ENCODE measurements around the gene MKRN2OS. TPM values are rescaled to one million over a fixed set of nuclear protein-coding genes. Genes with fewer than 3 reads are reported as not detected.

Gene MKRN2OS
- polyA plus RNA-seq, 1 donor (not counting 4 experiments of a cell fraction or from before 2014, with no cell fraction given), result 4.0 TPM

GRCh38 chr3:12518261-12519028 lies 26.9 kb downstream of the MKRN2OS start:
- Histone ChIP-seq H3K36me3 (ENCODE audit: control insufficient read depth in 2 of 2, extremely low read depth in 1 of 2, insufficient read depth in 2 of 2, low read length in 2 of 2) (peaks cover 5 to 11% of the 10 kb centered on the region in 2 experiments), H3K27ac (ENCODE audit: control insufficient read depth, insufficient read depth, low read length) (no peak overlapping the region), H3K4me3 (ENCODE audit: control insufficient read depth in 2 of 3, extremely low read depth in 1 of 3, insufficient read depth in 2 of 3, low read depth in 1 of 3, low read length in 3 of 3) (no peak overlapping the region), H3K9ac (ENCODE audit: control insufficient read depth, extremely low read depth, insufficient read depth, low read length) (no peak overlapping the region), H4K20me1 (ENCODE audit: control insufficient read depth, extremely low read depth, insufficient read depth, low read length) (no peaks in the 10 kb centered on the region), H3K4me1 (ENCODE audit: control insufficient read depth, extremely low read depth, insufficient read depth, low read length) (no peaks in the 10 kb centered on the region), H3K9me1 (ENCODE audit: control insufficient read depth, extremely low read depth, insufficient read depth, low read length) (peaks cover 2% of the 10 kb centered on the region), H3K79me2 (ENCODE audit: control insufficient read depth, insufficient read depth, low read length) (no peaks in the 10 kb centered on the region), H3K9me3 (ENCODE audit: control insufficient read depth, low read depth, low read length) (no peaks in the 10 kb centered on the region), H2AFZ (ENCODE audit: control insufficient read depth, low read length) (no peak overlapping the region), H3K4me2 (ENCODE audit: control insufficient read depth, extremely low read depth, insufficient read depth, low read depth, low read length) (no peak overlapping the region), H3K27me3 (ENCODE audit: control insufficient read depth, extremely low read depth, insufficient read depth, low read length) (no peaks in the 10 kb centered on the region)
- no peak for DNase-seq (ENCODE audit: low read depth, low spot score)
- TF ChIP-seq CTCF (optimal IDR thresholded peaks at IDR 0.05 in 1 of 3, IDR thresholded peaks at IDR 0.05 in 1 of 3, conservative IDR thresholded peaks at IDR 0.05 in 1 of 3; ENCODE audit: extremely low read depth in 1 of 3, insufficient read depth in 2 of 3, low read length in 3 of 3) (no peak), EZH2 (IDR thresholded peaks at IDR 0.05; ENCODE audit: low read length) (no peak)
- no peak for FAIRE-seq
- dilution Hi-C loops (cut with MboI; ENCODE audit: extremely low pct_ligation_motif_present, low sequenced_read_pairs), result no loop called here

- no peak for DNase-seq (ENCODE audit: low read depth, low spot score)
- H3K9me3 ChIP-seq (ENCODE audit: control insufficient read depth, low read depth, low read length), result no peaks in the 10 kb centered on the region
- H3K9ac ChIP-seq (ENCODE audit: control insufficient read depth, extremely low read depth, insufficient read depth, low read length), result no peak overlapping the region
- H3K27me3 ChIP-seq (ENCODE audit: control insufficient read depth, extremely low read depth, insufficient read depth, low read length), result no peaks in the 10 kb centered on the region
- peaks cover 2 to 3% of the 10 kb centered on the region in 2 experiments for H3K36me3 ChIP-seq (ENCODE audit: control insufficient read depth in 2 of 2, extremely low read depth in 1 of 2, insufficient read depth in 2 of 2, low read length in 2 of 2)
- H3K4me2 ChIP-seq (ENCODE audit: control insufficient read depth, extremely low read depth, insufficient read depth, low read depth, low read length), result no peak overlapping the region
- H4K20me1 ChIP-seq (ENCODE audit: control insufficient read depth, extremely low read depth, insufficient read depth, low read length), result no peaks in the 10 kb centered on the region
- TF ChIP-seq EZH2 (IDR thresholded peaks at IDR 0.05; ENCODE audit: low read length), result no peak
- TF ChIP-seq CTCF (optimal IDR thresholded peaks at IDR 0.05 in 1 of 3, IDR thresholded peaks at IDR 0.05 in 1 of 3, conservative IDR thresholded peaks at IDR 0.05 in 1 of 3; ENCODE audit: extremely low read depth in 1 of 3, insufficient read depth in 2 of 3, low read length in 3 of 3), result no peak
- H3K4me3 ChIP-seq (ENCODE audit: control insufficient read depth in 2 of 3, extremely low read depth in 1 of 3, insufficient read depth in 2 of 3, low read depth in 1 of 3, low read length in 3 of 3), result no peak overlapping the region
- dilution Hi-C loops (cut with MboI; ENCODE audit: extremely low pct_ligation_motif_present, low sequenced_read_pairs), result no loop called here
- no peaks in the 10 kb centered on the region for H3K9me1 ChIP-seq (ENCODE audit: control insufficient read depth, extremely low read depth, insufficient read depth, low read length)
- FAIRE-seq, result no peak
- H3K27ac ChIP-seq (ENCODE audit: control insufficient read depth, insufficient read depth, low read length), result no peak overlapping the region
- no peak overlapping the region for H2AFZ ChIP-seq (ENCODE audit: control insufficient read depth, low read length)
- no peaks in the 10 kb centered on the region for H3K79me2 ChIP-seq (ENCODE audit: control insufficient read depth, insufficient read depth, low read length)
- H3K4me1 ChIP-seq (ENCODE audit: control insufficient read depth, extremely low read depth, insufficient read depth, low read length), result no peaks in the 10 kb centered on the region
Measured at GRCh38 chr3:12516873-12517272, 28.4 kb downstream of the MKRN2OS start.
